Stimulated activated CD4-positive, alpha-beta T cell treated with anti-CD3 and anti-CD28 coated beads, Interleukin-12 subunit alpha, Interleukin-12 subunit beta, amount 100 ng/mL, for 4 hours (primary cell): ENCODE data around the gene ITPR1.

Experiments used
- DNase-seq: peaks from one replicate; pipeline ENCODE4 v3.0.0-alpha.2; 2020

Gene ITPR1

GRCh38 chr3:4729061-4729973, 236.2 kb downstream of the ITPR1 start:
- DNase-seq, result no peak

- no peak for DNase-seq
Measured at GRCh38 chr3:4730719-4731118, 237.6 kb downstream of the ITPR1 start.

- DNase-seq, result no peak
Measured at GRCh38 chr3:4731543-4732111, 238.5 kb downstream of the ITPR1 start.

GRCh38 chr3:4732925-4733324, 239.8 kb downstream of the ITPR1 start:
- DNase-seq, result no peak

- DNase-seq, result no peak
Measured at GRCh38 chr3:4734454-4734853, 241.3 kb downstream of the ITPR1 start.

GRCh38 chr3:4735243-4735642, 242.1 kb downstream of the ITPR1 start:
- no peak for DNase-seq

GRCh38 chr3:4736284-4736861, 243.2 kb downstream of the ITPR1 start:
- no peak for DNase-seq

GRCh38 chr3:4738737-4739274, 245.7 kb downstream of the ITPR1 start:
- no peak for DNase-seq

- DNase-seq, result no peak
Measured at GRCh38 chr3:4739289-4740236, 246.4 kb downstream of the ITPR1 start.

- DNase-seq, result no peak
Measured at GRCh38 chr3:4740397-4741105, 247.4 kb downstream of the ITPR1 start.

GRCh38 chr3:4741106-4741403, 247.9 kb downstream of the ITPR1 start:
- no peak for DNase-seq

- no peak for DNase-seq
Measured at GRCh38 chr3:4741404-4742307, 248.5 kb downstream of the ITPR1 start.

GRCh38 chr3:4742359-4742758, 249.2 kb downstream of the ITPR1 start:
- DNase-seq, result no peak

- DNase-seq, result no peak
Measured at GRCh38 chr3:4743371-4743770, 250.2 kb downstream of the ITPR1 start.

- no peak for DNase-seq
Measured at GRCh38 chr3:4744405-4745234, 251.5 kb downstream of the ITPR1 start.

- no peak for DNase-seq
Measured at GRCh38 chr3:4745235-4745610, 252.1 kb downstream of the ITPR1 start.

- DNase-seq, result no peak
Measured at GRCh38 chr3:4746241-4746958, 253.3 kb downstream of the ITPR1 start.

- DNase-seq, result no peak
Measured at GRCh38 chr3:4748127-4748526, 255.0 kb downstream of the ITPR1 start.

- DNase-seq, result no peak
Measured at GRCh38 chr3:4748701-4749378, 255.7 kb downstream of the ITPR1 start.
